GM12872 (cell line): ENCODE results near the gene ATG9B.

Source experiments
- CTCF ChIP-seq: IDR thresholded peaks from 3 replicates; pipeline ENCODE4 v1.5.1; 2011; ENCODE audit warnings: low read depth, mild to moderate bottlenecking, low read length, moderate library complexity; ENCODE audit not compliant: insufficient read depth

The ATG9B gene

GRCh38 chr7:151060416-151061212 lies 36.3 kb upstream of the ATG9B start:
- TF ChIP-seq CTCF, result peak; percentile 25; the same call in 1 of the 3 replicates

GRCh38 chr7:151060113-151060415 lies 35.8 kb upstream of the ATG9B start:
- TF ChIP-seq CTCF, result no peak

- TF ChIP-seq CTCF, result peak; percentile 65
Observed at GRCh38 chr7:151059367-151060112, 35.2 kb upstream of the ATG9B start, which contains the start of gene SLC4A2. Gene SLC4A2 (plus strand): TSS chr7:151059589. CDS start chr7:151061988, 2,399 bp downstream.

GRCh38 chr7:151058781-151059366 lies 34.6 kb upstream of the ATG9B start:
- TF ChIP-seq CTCF, result no peak

- TF ChIP-seq CTCF, result no peak
Observed at GRCh38 chr7:151057989-151058780, 33.9 kb upstream of the ATG9B start.

- no peak for TF ChIP-seq CTCF
Observed at GRCh38 chr7:151057506-151057988, 33.3 kb upstream of the ATG9B start, which contains the start of gene CDK5. Gene CDK5 (minus strand): TSS chr7:151057897. CDS start chr7:151057848, 49 bp downstream.
